Kidney (tissue), 14 donors: ENCODE results near the gene ADAMTS9. TPM values are rescaled to one million over a fixed set of nuclear protein-coding genes. Genes with fewer than 3 reads are reported as not detected.

Source experiments
- DNase-seq, 5 donors: peaks; one replicate each; pipeline ENCODE4 v3.0.0-alpha.2; 2013 to 2020
- FAIRE-seq: peaks from 2 replicates; lab custom pipeline; 2012; peaks lifted over from hg19 to GRCh38; lab: Jason Lieb, UNC
- H3K27ac ChIP-seq, 2 donors: one replicate each; pipeline ENCODE4 v1.7.0; 2013; ENCODE audit warnings: low read depth in 2 of 2, low read length in 2 of 2, inconsistent platforms in 1 of 2
- H3K27me3 ChIP-seq: one replicate; pipeline ENCODE4 v1.7.1; 2013; ENCODE audit warnings: low read length, inconsistent platforms; ENCODE audit not compliant: control insufficient read depth, insufficient read depth
- H3K36me3 ChIP-seq, 3 donors: one replicate each; pipeline versions ENCODE4 v1.7.0 to v1.7.1; 2013; ENCODE audit warnings: low read length in 3 of 3, control low read depth in 1 of 3, inconsistent platforms in 1 of 3; ENCODE audit not compliant: insufficient read depth in 3 of 3, control insufficient read depth in 2 of 3
- H3K4me1 ChIP-seq, 3 donors: one replicate each; pipeline versions ENCODE4 v1.7.0 to v1.7.1; 2013; ENCODE audit warnings: low read length in 3 of 3, inconsistent platforms in 1 of 3, low read depth in 1 of 3; ENCODE audit not compliant: control insufficient read depth in 2 of 3, insufficient read depth in 2 of 3
- H3K4me3 ChIP-seq, 3 donors: one replicate each; pipeline versions ENCODE4 v1.7.0 to v1.8.1; 2013; ENCODE audit warnings: low read length in 3 of 3, control low read depth in 1 of 3, inconsistent platforms in 1 of 3
- H3K9ac ChIP-seq, 3 donors: one replicate each; pipeline versions ENCODE4 v1.7.0 to v1.7.1; 2013; ENCODE audit warnings: low read length in 3 of 3, control low read depth in 1 of 3, inconsistent platforms in 1 of 3
- H3K9me3 ChIP-seq, 3 donors: one replicate each; pipeline versions ENCODE4 v1.7.0 to v1.7.1; 2013; ENCODE audit warnings: low read length in 3 of 3, control low read depth in 1 of 3, inconsistent platforms in 1 of 3; ENCODE audit not compliant: control insufficient read depth in 2 of 3, insufficient read depth in 1 of 3
- CTCF ChIP-seq: IDR thresholded peaks from 3 replicates; pipeline ENCODE4 v1.5.1; 2012; ENCODE audit warnings: mild to moderate bottlenecking, moderate library complexity, borderline replicate concordance; ENCODE audit not compliant: insufficient read depth; ENCODE audit errors: extremely low read depth
- intact Hi-C: fragments of 100-400 bp; cut with DNase I; formaldehyde crosslinking; loops from one replicate; pipeline ENCODE4 v1.11.1; 2022
- polyA plus RNA-seq: library from polyadenylated mRNA; stranded (reverse); fragments of 350-450 nt; fragmentation: Illumina TruSeq; extraction: RNeasy Lipid Tissue Mini Kit (QIAGEN cat#74804); gene quantifications from one replicate; pipeline ENCODE4 v1.2.3, GENCODE V29; 2014; ENCODE audit warnings: low read depth, low replicate concordance; ENCODE audit not compliant: insufficient read depth
- total RNA-seq: library from RNA; stranded (reverse); fragmentation: NEBNext Ultra II Directional; extraction: Animal tissue kit (Norgen Biotek cat#: 25700); gene quantifications from one replicate; pipeline ENCODE4 v1.2.1, GENCODE V29; 2021
- donor health status: control.
- donor health status: control.
- donor health status: control.
- donor health status: control.
- donor health status: control.
- donor health status: DM: yes; HTN: yes; CAD: no.
- donor health status: Normal renal cell carcinoma (clear cell type).

The ADAMTS9 gene
- total and polyA plus RNA-seq, 2 donors from 2014 or later = 25.0 to 117 TPM

- DNase-seq (no peak), FAIRE-seq (no peak)
- H3K36me3 ChIP-seq = peaks cover 14 to 49% (median 30%) of the 10 kb centered on the region in 3 donors
- no peak overlapping the region for H3K9ac ChIP-seq
- H3K27me3 ChIP-seq = no peaks in the 10 kb centered on the region
- H3K27ac ChIP-seq = no peak overlapping the region
- TF ChIP-seq CTCF = no peak
- intact Hi-C loops = no loop called here
- no peaks in the 10 kb centered on the region for H3K9me3 ChIP-seq
- H3K4me1 ChIP-seq = no peaks in the 10 kb centered on the region
- no peak overlapping the region for H3K4me3 ChIP-seq
Measured at GRCh38 chr3:64619216-64619615, 68.6 kb downstream of the ADAMTS9 start.

- DNase-seq (no peak), FAIRE-seq (no peak)
- H3K36me3 ChIP-seq = peaks cover 14 to 42% (median 23%) of the 10 kb centered on the region in 3 donors
- intact Hi-C loops = no loop called here
- H3K27ac ChIP-seq = no peak overlapping the region
- TF ChIP-seq CTCF = no peak
- peaks cover 0 to 6% (median 0%) of the 10 kb centered on the region in 3 donors for H3K4me1 ChIP-seq
- no peaks in the 10 kb centered on the region for H3K27me3 ChIP-seq
- H3K9me3 ChIP-seq = no peaks in the 10 kb centered on the region
- no peak overlapping the region for H3K4me3 ChIP-seq
- H3K9ac ChIP-seq = no peak overlapping the region
Measured at GRCh38 chr3:64617610-64618009, 70.2 kb downstream of the ADAMTS9 start.

GRCh38 chr3:64616953-64617352 is 70.8 kb downstream of the ADAMTS9 start:
- peaks cover 0 to 6% (median 0%) of the 10 kb centered on the region in 3 donors for H3K4me1 ChIP-seq
- DNase-seq = no peak
- H3K4me3 ChIP-seq = no peak overlapping the region
- H3K9ac ChIP-seq = no peak overlapping the region
- no peak overlapping the region for H3K27ac ChIP-seq
- peaks cover 8 to 42% (median 23%) of the 10 kb centered on the region in 3 donors for H3K36me3 ChIP-seq
- H3K9me3 ChIP-seq = no peaks in the 10 kb centered on the region
- no peaks in the 10 kb centered on the region for H3K27me3 ChIP-seq
- intact Hi-C loops = no loop called here
- TF ChIP-seq CTCF = no peak
- no peak for FAIRE-seq
